ENCODE measurements around the gene USP3.

Gene USP3

GRCh38 chr15:63501256-63502089 is 2.9 kb upstream of the USP3 start:
- in situ Hi-C loops (cut with MboI; ENCODE audit: low sequenced_read_pairs, unreplicated experiment): no loop called here
- TF ChIP-seq CTCF (IDR thresholded peaks at IDR 0.05; ENCODE audit: borderline replicate concordance, control extremely low read depth, extremely low read depth, insufficient read depth, missing control alignments): no peak
- DNase-seq (ENCODE audit: low spot score): no peak

GRCh38 chr15:63502137-63502766 is 2.1 kb upstream of the USP3 start:
- in situ Hi-C loops (cut with MboI; ENCODE audit: low sequenced_read_pairs, unreplicated experiment): no loop called here
- no peak for TF ChIP-seq CTCF (IDR thresholded peaks at IDR 0.05; ENCODE audit: borderline replicate concordance, control extremely low read depth, extremely low read depth, insufficient read depth, missing control alignments)
- no peak for DNase-seq (ENCODE audit: low spot score)

- peak; percentile 82 for DNase-seq (ENCODE audit: low spot score)
- TF ChIP-seq CTCF (IDR thresholded peaks at IDR 0.05; ENCODE audit: borderline replicate concordance, control extremely low read depth, extremely low read depth, insufficient read depth, missing control alignments): no peak
- in situ Hi-C loops (cut with MboI; ENCODE audit: low sequenced_read_pairs, unreplicated experiment): no loop called here
Observed at GRCh38 chr15:63502843-63503738, 1.3 kb upstream of the USP3 start.

GRCh38 chr15:63503739-63504246 is 600 bp upstream of the USP3 start:
- TF ChIP-seq CTCF (IDR thresholded peaks at IDR 0.05; ENCODE audit: borderline replicate concordance, control extremely low read depth, extremely low read depth, insufficient read depth, missing control alignments): no peak
- in situ Hi-C loops (cut with MboI; ENCODE audit: low sequenced_read_pairs, unreplicated experiment): no loop called here
- peak; percentile 49 for DNase-seq (ENCODE audit: low spot score)

GRCh38 chr15:63504979-63505841 is 817 bp downstream of the USP3 start:
- peak; percentile 18 for TF ChIP-seq CTCF (IDR thresholded peaks at IDR 0.05; ENCODE audit: borderline replicate concordance, control extremely low read depth, extremely low read depth, insufficient read depth, missing control alignments)
- in situ Hi-C loops (cut with MboI; ENCODE audit: low sequenced_read_pairs, unreplicated experiment): no loop called here
- DNase-seq (ENCODE audit: low spot score): no peak

All from GM13976 (cell line).